H1 (cell line): ENCODE data around the gene USH2A.

Experiments
- CTCF ChIP-seq, 3 experiments: IDR thresholded peaks; 1 replicate in 2 of 3; 2 replicates in 1 of 3; pipeline versions ENCODE4 v1.5.1 to v1.6.1; 2011; ENCODE audit warnings: low read length in 3 of 3, mild to moderate bottlenecking in 3 of 3, inconsistent platforms in 2 of 3, low read depth in 1 of 3, moderate library complexity in 1 of 3; ENCODE audit not compliant: insufficient read depth in 1 of 3; ENCODE audit errors: control extremely low read depth in 1 of 3
- EP300 ChIP-seq, 2 experiments: IDR thresholded peaks; 1 replicate in 1 of 2; 2 replicates in 1 of 2; pipeline ENCODE4 v1.6.1; 2011 to 2012; ENCODE audit warnings: low read depth in 2 of 2, low read length in 2 of 2, mild to moderate bottlenecking in 2 of 2, borderline replicate concordance in 1 of 2, inconsistent platforms in 1 of 2, moderate library complexity in 1 of 2
- EZH2 ChIP-seq: fragments of 200-600 bp; sonication (generic); IDR thresholded peaks from 2 replicates; pipeline ENCODE4 v1.7.1; 2012; ENCODE audit warnings: low read depth, mild to moderate bottlenecking, moderate library complexity, low read length, inconsistent platforms; ENCODE audit not compliant: severe bottlenecking
- GABPA ChIP-seq: IDR thresholded peaks from 2 replicates; pipeline ENCODE4 v1.6.1; 2011; ENCODE audit warnings: mild to moderate bottlenecking, low read length, moderate library complexity, borderline replicate concordance; ENCODE audit not compliant: insufficient read depth
- KDM1A ChIP-seq: fragments of 200-600, 300-600 bp; sonication (generic); IDR thresholded peaks from 2 replicates; pipeline ENCODE4 v1.7.1; 2016; ENCODE audit warnings: mild to moderate bottlenecking, low read length, borderline replicate concordance
- MAFK ChIP-seq: IDR thresholded peaks from 2 replicates; pipeline ENCODE4 v1.6.1; 2012; ENCODE audit warnings: low read depth, mild to moderate bottlenecking, improper control_type of control experiment, low read length
- POLR2A ChIP-seq, 2 experiments: IDR thresholded peaks; 1 replicate in 1 of 2; 2 replicates in 1 of 2; pipeline ENCODE4 v1.6.1; 2011; ENCODE audit warnings: low read depth in 2 of 2, low read length in 2 of 2, mild to moderate bottlenecking in 2 of 2; ENCODE audit errors: control extremely low read depth in 1 of 2
- POLR2AphosphoS5 ChIP-seq: IDR thresholded peaks from 2 replicates; pipeline ENCODE4 v1.6.1; 2011; ENCODE audit warnings: low read depth, low read length
- RAD21 ChIP-seq, 2 experiments: IDR thresholded peaks in 1 of 2; conservative IDR thresholded peaks in 1 of 2; 2 replicates each; pipeline ENCODE4 v1.6.1; 2011; ENCODE audit warnings: low read depth in 2 of 2, low read length in 2 of 2, improper control_type of control experiment in 1 of 2, inconsistent platforms in 1 of 2, mild to moderate bottlenecking in 1 of 2, moderate library complexity in 1 of 2
- SIX5 ChIP-seq: IDR thresholded peaks from 2 replicates; pipeline ENCODE4 v1.6.1; 2011; ENCODE audit warnings: mild to moderate bottlenecking, low read depth, low read length
- SP1 ChIP-seq: IDR thresholded peaks from 2 replicates; pipeline ENCODE4 v1.6.1; 2011; ENCODE audit warnings: low read depth, low read length
- TAF1 ChIP-seq: IDR thresholded peaks from 2 replicates; pipeline ENCODE4 v1.6.1; 2011; ENCODE audit warnings: mild to moderate bottlenecking, low read depth, low read length
- ZNF274 ChIP-seq: IDR thresholded peaks from 2 replicates; pipeline ENCODE4 v1.7.0; 2012; ENCODE audit warnings: low read length, borderline replicate concordance; ENCODE audit errors: extremely low read depth

- TF ChIP-seq CTCF (IDR thresholded peaks at IDR 0.05; ENCODE audit: control extremely low read depth in 1 of 3, insufficient read depth in 1 of 3, low read depth in 1 of 3, low read length in 3 of 3) = no peak
- no peak for TF ChIP-seq MAFK
- no peak for TF ChIP-seq KDM1A
- TF ChIP-seq EZH2 = no peak
- TF ChIP-seq SP1 = no peak
- TF ChIP-seq EP300 (IDR thresholded peaks at IDR 0.05; ENCODE audit: borderline replicate concordance in 1 of 2, low read depth in 2 of 2, low read length in 2 of 2) = no peak
- TF ChIP-seq POLR2A (IDR thresholded peaks at IDR 0.05; ENCODE audit: control extremely low read depth in 1 of 2, low read depth in 2 of 2, low read length in 2 of 2) = no peak
- no peak for TF ChIP-seq GABPA
- no peak for TF ChIP-seq TAF1
- TF ChIP-seq POLR2AphosphoS5 = no peak
- no peak for TF ChIP-seq SIX5
- TF ChIP-seq ZNF274 = no peak
- no peak for TF ChIP-seq RAD21 (IDR thresholded peaks at IDR 0.05 in 1 of 2, conservative IDR thresholded peaks at IDR 0.05 in 1 of 2; ENCODE audit: low read depth in 2 of 2, low read length in 2 of 2)
Measured at GRCh38 chr1:216123446-216124191, 299.6 kb downstream of the USH2A start.
